ENCODE results near the gene PGS1.
"Not testable (repeated sequence)": the region's sequence is repeated elsewhere in the genome, so short reads cannot be mapped to it uniquely, and the experiment has no call there.

The PGS1 gene

GRCh38 chr17:78450696-78451345 lies 72.4 kb downstream of the PGS1 start:
- DNase-seq = peak; percentile 45

- no peak for DNase-seq
Measured at GRCh38 chr17:78451753-78452152, 73.3 kb downstream of the PGS1 start.

GRCh38 chr17:78454346-78454745 lies 75.9 kb downstream of the PGS1 start:
- no peak for DNase-seq

GRCh38 chr17:78458091-78458490 lies 79.6 kb downstream of the PGS1 start:
- DNase-seq = no peak

- no peak for DNase-seq
Measured at GRCh38 chr17:78458736-78459335, 80.4 kb downstream of the PGS1 start.

- DNase-seq = no peak
Measured at GRCh38 chr17:78459696-78460095, 81.2 kb downstream of the PGS1 start.

GRCh38 chr17:78460176-78460675 lies 81.8 kb downstream of the PGS1 start:
- no peak for DNase-seq

GRCh38 chr17:78460951-78461798 lies 82.7 kb downstream of the PGS1 start:
- DNase-seq = no peak

- DNase-seq = no peak
Measured at GRCh38 chr17:78461799-78462053, 83.3 kb downstream of the PGS1 start.

- no peak for DNase-seq
Measured at GRCh38 chr17:78462148-78462547, 83.7 kb downstream of the PGS1 start.

GRCh38 chr17:78466109-78466785 lies 87.8 kb downstream of the PGS1 start:
- DNase-seq = not testable (repeated sequence)

GRCh38 chr17:78466786-78467715 lies 88.6 kb downstream of the PGS1 start:
- DNase-seq = no peak

- DNase-seq = no peak
Measured at GRCh38 chr17:78468366-78468765, 89.9 kb downstream of the PGS1 start.

GRCh38 chr17:78469443-78469842 lies 91.0 kb downstream of the PGS1 start:
- DNase-seq = no peak

- DNase-seq = no peak
Measured at GRCh38 chr17:78471635-78472034, 93.2 kb downstream of the PGS1 start.

GRCh38 chr17:78472035-78472905 lies 93.8 kb downstream of the PGS1 start:
- no peak for DNase-seq

- no peak for DNase-seq
Measured at GRCh38 chr17:78473951-78474613, 95.6 kb downstream of the PGS1 start.
